Rectal smooth muscle tissue (tissue), 1 donor: ENCODE data around the gene MPIG6B.
A peak's percentile ranks its signal among the peaks of the same experiment; 100 is the strongest.

ENCODE experiments used
- H3K27ac ChIP-seq: one replicate; pipeline ENCODE4 v1.7.0; 2013; ENCODE audit warnings: low read depth, low read length, inconsistent platforms
- H3K27me3 ChIP-seq: one replicate; pipeline ENCODE4 v1.7.0; 2013; ENCODE audit warnings: low read length; ENCODE audit not compliant: control insufficient read depth, insufficient read depth
- H3K36me3 ChIP-seq: one replicate; pipeline ENCODE4 v1.7.0; 2013; ENCODE audit warnings: low read length; ENCODE audit not compliant: control insufficient read depth, insufficient read depth
- H3K4me1 ChIP-seq: one replicate; pipeline ENCODE4 v1.7.0; 2013; ENCODE audit warnings: low read length; ENCODE audit not compliant: control insufficient read depth, insufficient read depth
- H3K4me3 ChIP-seq: one replicate; pipeline ENCODE4 v1.7.0; 2013; ENCODE audit warnings: low read length
- H3K9ac ChIP-seq: one replicate; pipeline ENCODE4 v1.7.0; 2013; ENCODE audit warnings: low read length

The MPIG6B gene

DNA sequence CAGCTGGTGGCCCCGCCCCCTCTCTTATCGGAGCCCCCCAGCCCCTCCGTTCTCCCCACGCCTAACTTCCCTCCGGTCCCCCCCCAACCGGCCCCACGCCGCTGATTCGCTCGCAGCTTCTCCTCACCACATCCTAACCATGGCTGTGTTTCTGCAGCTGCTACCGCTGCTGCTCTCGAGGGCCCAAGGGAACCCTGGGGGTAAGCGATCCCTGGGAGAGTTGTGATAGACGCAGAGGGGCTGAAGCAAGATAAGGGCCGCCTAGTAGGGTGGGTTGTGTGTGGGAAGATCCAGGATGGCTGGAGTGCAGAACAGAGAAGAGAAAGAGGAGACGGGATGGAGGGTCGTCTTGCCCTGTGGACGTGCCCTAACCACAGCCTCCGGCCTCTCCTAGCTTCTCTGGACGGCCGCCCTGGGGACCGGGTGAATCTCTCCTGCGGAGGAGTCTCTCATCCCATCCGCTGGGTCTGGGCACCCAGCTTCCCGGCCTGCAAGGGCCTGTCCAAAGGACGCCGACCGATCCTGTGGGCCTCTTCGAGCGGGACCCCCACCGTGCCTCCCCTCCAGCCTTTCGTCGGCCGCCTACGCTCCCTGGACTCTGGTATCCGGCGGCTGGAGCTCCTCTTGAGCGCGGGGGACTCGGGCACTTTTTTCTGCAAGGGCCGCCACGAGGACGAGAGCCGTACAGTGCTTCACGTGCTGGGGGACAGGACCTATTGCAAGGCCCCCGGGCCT, at the start of gene MPIG6B:
Gene MPIG6B (plus strand): TSS at position 129 of the 735 bp plus-strand sequence. CDS start 11 bp downstream, at position 140.
- H3K27ac ChIP-seq = no peak within 1 kb of the TSS
- H3K4me3 ChIP-seq = no peak within 1 kb of the TSS
- peaks cover 6% of the 10 kb centered on the region for H3K4me1 ChIP-seq

DNA sequence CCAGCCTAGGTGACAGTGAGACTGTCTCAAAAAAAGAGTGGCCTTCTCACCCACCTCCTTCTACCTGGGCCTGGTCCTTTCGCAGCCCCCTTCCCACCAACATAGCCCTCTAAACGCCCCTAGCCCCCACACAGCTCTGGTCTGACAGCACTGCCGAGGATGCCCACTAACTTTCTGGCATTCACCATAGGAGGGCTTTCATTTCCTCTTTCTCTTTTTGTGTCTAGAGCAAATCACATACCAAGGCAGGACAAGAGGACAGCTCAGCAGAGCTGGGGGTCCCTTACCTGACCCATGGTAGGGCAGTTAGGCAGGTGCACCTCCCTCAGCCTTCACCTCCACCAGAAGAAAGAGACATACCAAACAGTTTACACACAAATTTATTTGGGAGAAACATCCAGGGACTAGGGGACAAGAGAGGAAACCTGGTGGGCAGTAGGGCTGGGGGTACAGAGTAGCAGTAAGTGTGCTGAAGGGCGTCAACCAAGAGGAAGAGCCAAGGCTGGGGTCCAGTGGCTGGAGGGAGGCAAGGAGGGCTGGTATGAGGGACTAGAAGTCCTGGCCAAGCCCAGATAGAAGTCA, 46.8 kb upstream of the MPIG6B start:
- peaks cover 8% of the 10 kb centered on the region for H3K4me1 ChIP-seq
- H3K4me3 ChIP-seq = no peak overlapping the region
- no peak overlapping the region for H3K27ac ChIP-seq
- H3K9ac ChIP-seq = no peak overlapping the region
- peaks cover 12% of the 10 kb centered on the region for H3K36me3 ChIP-seq
- H3K27me3 ChIP-seq = no peaks in the 10 kb centered on the region

More for the DNA sequence above, at the start of gene MPIG6B:
- Histone ChIP-seq H3K9ac (no peak within 1 kb of the TSS), H3K36me3 (peaks cover 17% of the 10 kb centered on the region), H3K27me3 (no peaks in the 10 kb centered on the region)

DNA sequence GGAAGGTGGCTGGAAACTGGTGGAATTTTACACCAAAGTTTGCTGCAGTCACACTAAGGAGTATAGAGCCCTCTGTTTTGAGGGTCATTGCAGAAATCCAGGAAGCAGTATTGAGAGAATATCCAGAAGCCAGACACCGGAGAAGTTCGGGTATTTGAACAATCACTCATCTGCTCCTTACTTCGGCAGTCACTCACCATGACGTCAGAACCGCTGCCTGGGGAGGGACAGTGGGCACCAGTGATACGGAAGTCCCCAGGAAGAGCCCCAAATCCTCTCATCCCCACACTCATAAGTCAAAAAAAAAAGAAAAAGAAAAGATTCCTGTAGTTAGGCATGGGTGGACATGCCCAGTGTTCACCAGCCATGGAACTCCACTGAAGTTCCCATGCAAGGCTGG, 46.3 kb upstream of the MPIG6B start:
- H3K9ac ChIP-seq = no peak overlapping the region
- no peak overlapping the region for H3K4me3 ChIP-seq
- no peaks in the 10 kb centered on the region for H3K27me3 ChIP-seq
- H3K27ac ChIP-seq = no peak overlapping the region
- H3K4me1 ChIP-seq = peaks cover 8% of the 10 kb centered on the region
- H3K36me3 ChIP-seq = peaks cover 7% of the 10 kb centered on the region

GRCh38 chr6:31677955-31678354, 45.2 kb upstream of the MPIG6B start:
- Histone ChIP-seq H3K27ac (no peak overlapping the region), H3K9ac (no peak overlapping the region), H3K36me3 (peaks cover 3% of the 10 kb centered on the region), H3K4me1 (peaks cover 8% of the 10 kb centered on the region), H3K27me3 (no peaks in the 10 kb centered on the region), H3K4me3 (no peak overlapping the region)

DNA sequence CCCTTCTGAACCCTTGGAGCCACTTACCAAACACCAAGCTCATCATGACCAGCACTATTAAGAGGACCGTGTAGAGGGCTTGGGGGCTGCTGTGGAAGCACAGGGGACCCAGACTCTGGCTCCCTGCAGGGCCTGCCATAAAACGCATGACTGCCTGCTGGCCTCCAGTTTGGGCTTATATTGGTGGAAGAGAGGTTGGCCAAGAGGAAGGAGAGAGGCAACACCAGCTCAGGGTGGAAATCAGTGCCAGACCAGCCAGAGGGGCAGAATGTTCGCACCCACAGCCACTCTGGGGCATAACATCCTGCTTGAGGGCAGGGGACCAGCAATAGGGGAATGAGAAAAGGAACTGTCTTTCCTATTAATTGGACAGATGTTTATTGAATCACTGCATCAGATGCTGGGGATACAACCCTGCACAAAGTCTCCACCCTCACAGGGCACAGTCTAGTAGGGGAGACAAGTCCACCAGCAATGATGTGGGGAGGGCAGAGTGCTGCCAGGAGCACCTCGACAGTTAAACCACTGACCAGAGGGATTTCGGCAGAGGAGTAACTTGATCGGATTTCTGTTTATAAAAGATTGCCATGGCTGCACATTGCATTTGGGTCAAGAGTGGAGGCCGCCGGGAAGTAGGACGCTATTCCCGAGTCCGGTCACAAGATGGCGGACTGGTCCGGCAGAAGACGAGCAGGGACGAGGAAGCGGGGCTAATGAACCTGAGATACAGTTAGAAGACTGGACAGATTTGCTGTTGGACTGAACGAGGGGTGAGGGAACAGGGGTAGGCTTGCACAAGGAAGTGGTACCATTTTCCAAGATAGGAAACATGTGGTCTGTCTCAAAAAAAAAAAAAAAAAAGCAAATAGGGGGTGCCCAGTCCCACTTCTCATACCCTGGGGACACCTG, 42.7 kb upstream of the MPIG6B start, which contains the start of gene LY6G5C:
Gene LY6G5C (minus strand): TSS at position 842 of the 909 bp plus-strand sequence. CDS start 694 bp downstream, at position 148.
- Histone ChIP-seq H3K9ac (peak within 1 kb of the TSS; percentile 84), H3K27ac (peak within 1 kb of the TSS; percentile 50), H3K27me3 (no peaks in the 10 kb centered on the region), H3K36me3 (no peaks in the 10 kb centered on the region), H3K4me1 (peaks cover 8% of the 10 kb centered on the region), H3K4me3 (peak within 1 kb of the TSS; percentile 75)

GRCh38 chr6:31681135-31681671, 42.0 kb upstream of the MPIG6B start:
- peak overlapping the region; percentile 50 for H3K27ac ChIP-seq
- H3K4me3 ChIP-seq = peak overlapping the region; percentile 75
- peak overlapping the region; percentile 84 for H3K9ac ChIP-seq

DNA sequence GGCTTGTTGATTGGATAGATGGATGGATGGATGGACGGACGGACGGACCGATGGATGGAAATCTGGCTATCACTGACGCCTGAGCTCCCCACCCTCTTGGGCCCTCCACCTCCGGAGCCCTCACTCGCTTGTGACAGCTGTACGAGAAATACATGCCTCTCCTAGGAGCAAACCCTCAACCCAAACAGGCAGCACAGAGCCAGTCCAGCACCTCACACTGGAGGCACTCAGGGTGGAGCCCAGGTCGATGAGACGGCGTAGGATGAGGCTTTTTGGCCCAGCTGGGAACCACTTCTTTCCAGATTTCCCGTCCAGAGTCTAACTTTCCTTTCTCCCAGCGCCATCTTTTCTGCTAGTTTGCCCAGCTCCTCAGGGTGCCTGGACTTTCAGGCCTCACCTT, 39.6 kb upstream of the MPIG6B start:
- H3K27ac ChIP-seq = no peak overlapping the region
- H3K27me3 ChIP-seq = no peaks in the 10 kb centered on the region
- H3K4me1 ChIP-seq = peaks cover 8% of the 10 kb centered on the region
- no peak overlapping the region for H3K9ac ChIP-seq
- peak overlapping the region; percentile 52 for H3K4me3 ChIP-seq
- peaks cover 24% of the 10 kb centered on the region for H3K36me3 ChIP-seq

More at GRCh38 chr6:31681135-31681671, 42.0 kb upstream of the MPIG6B start:
- Histone ChIP-seq H3K4me1 (peaks cover 8% of the 10 kb centered on the region), H3K36me3 (peaks cover 4% of the 10 kb centered on the region), H3K27me3 (no peaks in the 10 kb centered on the region)

GRCh38 chr6:31686483-31686882, 36.7 kb upstream of the MPIG6B start:
- no peaks in the 10 kb centered on the region for H3K27me3 ChIP-seq
- no peak overlapping the region for H3K27ac ChIP-seq
- H3K4me3 ChIP-seq = no peak overlapping the region
- no peak overlapping the region for H3K9ac ChIP-seq
- H3K4me1 ChIP-seq = no peaks in the 10 kb centered on the region
- H3K36me3 ChIP-seq = peaks cover 37% of the 10 kb centered on the region

DNA sequence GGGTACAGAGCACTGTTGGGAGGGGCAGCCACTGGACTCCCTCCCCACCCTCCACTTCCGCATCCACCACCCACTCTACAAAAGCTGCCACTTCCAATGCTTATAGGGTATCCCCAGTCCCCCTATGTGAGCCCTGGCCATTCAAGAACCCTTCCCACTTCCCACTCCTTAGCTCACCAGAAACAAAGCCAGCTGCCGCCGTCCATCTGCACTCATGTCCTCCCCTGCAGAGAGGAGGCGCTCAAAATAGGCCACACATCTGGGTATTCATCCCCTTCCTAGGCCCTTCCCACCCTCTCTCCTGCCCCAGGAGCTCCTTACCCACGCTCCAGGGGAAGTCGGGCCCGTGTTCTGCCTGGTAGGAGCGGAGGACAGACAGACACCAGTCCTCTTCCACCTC, 35.9 kb upstream of the MPIG6B start:
- Histone ChIP-seq H3K9ac (no peak overlapping the region), H3K27me3 (no peaks in the 10 kb centered on the region), H3K36me3 (peaks cover 41% of the 10 kb centered on the region), H3K4me3 (no peak overlapping the region), H3K27ac (no peak overlapping the region), H3K4me1 (no peaks in the 10 kb centered on the region)

- H3K4me3 ChIP-seq = no peak overlapping the region
- H3K27me3 ChIP-seq = no peaks in the 10 kb centered on the region
- peaks cover 43% of the 10 kb centered on the region for H3K36me3 ChIP-seq
- H3K27ac ChIP-seq = no peak overlapping the region
- no peak overlapping the region for H3K9ac ChIP-seq
- no peaks in the 10 kb centered on the region for H3K4me1 ChIP-seq
These were observed 35.1 kb upstream of the MPIG6B start for GRCh38 chr6:31687860-31688693.

GRCh38 chr6:31689249-31690110, 33.7 kb upstream of the MPIG6B start:
- H3K9ac ChIP-seq = no peak overlapping the region

More at GRCh38 chr6:31689249-31690110, 33.7 kb upstream of the MPIG6B start:
- H3K4me3 ChIP-seq = no peak overlapping the region
- H3K4me1 ChIP-seq = no peaks in the 10 kb centered on the region
- H3K27ac ChIP-seq = no peak overlapping the region
- H3K27me3 ChIP-seq = no peaks in the 10 kb centered on the region
- peaks cover 53% of the 10 kb centered on the region for H3K36me3 ChIP-seq
